BE2C (cell line): ENCODE results near the gene CSF1R.
A peak's percentile ranks its signal among the peaks of the same experiment; 100 is the strongest.

Source experiments
- DNase-seq: peaks from one replicate; pipeline ENCODE4 v3.0.0-alpha.2; 2020
- H3K27me3 ChIP-seq: fragments of 250-450 bp; sonication (Bioruptor Pico); 2 replicates; pipeline ENCODE4 v1.5.1; 2020; ENCODE audit warnings: mild to moderate bottlenecking
- H3K36me3 ChIP-seq: fragments of 250-450 bp; sonication (Bioruptor Pico); 2 replicates; pipeline ENCODE4 v1.5.1; 2020; ENCODE audit warnings: mild to moderate bottlenecking
- H3K4me1 ChIP-seq: fragments of 250-450 bp; sonication (Bioruptor Pico); 2 replicates; pipeline ENCODE4 v1.5.1; 2020
- H3K4me3 ChIP-seq: 2 replicates; pipeline ENCODE4 v1.5.1; 2011; ENCODE audit warnings: low read depth, low read length
- H3K9me3 ChIP-seq: fragments of 250-450 bp; sonication (Bioruptor Pico); 2 replicates; pipeline ENCODE4 v1.5.1; 2020
- TF ChIP-seq, protein P1 (sequence below): IDR thresholded peaks from 2 replicates; pipeline ENCODE4 v1.5.1; 2012; ENCODE audit warnings: mild to moderate bottlenecking, low read depth, low read length

Gene CSF1R

DNA sequence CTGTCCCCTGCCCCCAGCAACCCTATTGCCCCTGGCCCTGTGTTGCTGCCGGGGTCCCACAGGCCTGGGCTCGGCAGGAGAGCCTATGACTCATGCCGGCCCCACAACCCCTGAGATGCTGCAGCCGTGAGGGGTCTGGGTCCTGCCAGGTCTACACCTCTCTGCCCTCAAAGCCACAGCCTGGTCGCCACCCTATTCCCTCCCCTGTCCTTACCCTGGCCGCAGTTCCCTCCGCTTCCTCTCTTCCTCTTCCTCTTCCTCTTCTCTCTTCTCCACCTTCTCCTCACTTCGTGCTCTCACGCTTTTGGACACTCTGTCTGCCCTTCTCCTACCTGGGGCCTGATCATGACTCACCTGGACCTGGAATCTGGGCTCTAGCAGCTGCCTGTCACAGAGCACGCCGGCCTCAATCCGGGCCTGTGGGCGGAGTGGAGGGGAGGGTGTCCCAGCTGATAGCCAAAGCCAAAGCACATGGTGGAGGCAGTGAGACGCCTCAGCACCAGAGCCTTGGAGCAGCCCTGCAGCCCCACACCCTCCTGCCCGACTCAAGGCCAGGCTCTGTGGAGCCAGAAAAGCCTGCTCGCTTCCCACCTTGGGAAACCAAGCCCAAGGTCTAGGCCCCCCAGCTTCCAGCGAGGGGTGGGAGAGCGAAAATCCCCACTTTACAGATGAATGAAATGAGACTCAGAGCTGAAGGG lies 26.8 kb upstream of the CSF1R start:
- peaks cover 13% of the 10 kb centered on the region; the same call in 1 of the 2 replicates for H3K4me1 ChIP-seq
- DNase-seq = no peak
- H3K36me3 ChIP-seq = no peaks in the 10 kb centered on the region
- no peak overlapping the region for H3K4me3 ChIP-seq
- no peaks in the 10 kb centered on the region for H3K27me3 ChIP-seq
- TF ChIP-seq, protein P1, sequence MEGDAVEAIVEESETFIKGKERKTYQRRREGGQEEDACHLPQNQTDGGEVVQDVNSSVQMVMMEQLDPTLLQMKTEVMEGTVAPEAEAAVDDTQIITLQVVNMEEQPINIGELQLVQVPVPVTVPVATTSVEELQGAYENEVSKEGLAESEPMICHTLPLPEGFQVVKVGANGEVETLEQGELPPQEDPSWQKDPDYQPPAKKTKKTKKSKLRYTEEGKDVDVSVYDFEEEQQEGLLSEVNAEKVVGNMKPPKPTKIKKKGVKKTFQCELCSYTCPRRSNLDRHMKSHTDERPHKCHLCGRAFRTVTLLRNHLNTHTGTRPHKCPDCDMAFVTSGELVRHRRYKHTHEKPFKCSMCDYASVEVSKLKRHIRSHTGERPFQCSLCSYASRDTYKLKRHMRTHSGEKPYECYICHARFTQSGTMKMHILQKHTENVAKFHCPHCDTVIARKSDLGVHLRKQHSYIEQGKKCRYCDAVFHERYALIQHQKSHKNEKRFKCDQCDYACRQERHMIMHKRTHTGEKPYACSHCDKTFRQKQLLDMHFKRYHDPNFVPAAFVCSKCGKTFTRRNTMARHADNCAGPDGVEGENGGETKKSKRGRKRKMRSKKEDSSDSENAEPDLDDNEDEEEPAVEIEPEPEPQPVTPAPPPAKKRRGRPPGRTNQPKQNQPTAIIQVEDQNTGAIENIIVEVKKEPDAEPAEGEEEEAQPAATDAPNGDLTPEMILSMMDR = no peak
- no peaks in the 10 kb centered on the region for H3K9me3 ChIP-seq

GRCh38 chr5:150112201-150113046 lies 26.1 kb upstream of the CSF1R start:
- Histone ChIP-seq H3K4me1 (peaks cover 13% of the 10 kb centered on the region; the same call in 1 of the 2 replicates), H3K4me3 (no peak overlapping the region), H3K27me3 (no peaks in the 10 kb centered on the region), H3K9me3 (no peaks in the 10 kb centered on the region), H3K36me3 (no peaks in the 10 kb centered on the region)
- TF ChIP-seq, protein P1 = no peak
- no peak for DNase-seq

- H3K36me3 ChIP-seq = no peaks in the 10 kb centered on the region
- no peaks in the 10 kb centered on the region for H3K9me3 ChIP-seq
- no peak overlapping the region for H3K4me3 ChIP-seq
- no peak for DNase-seq
- TF ChIP-seq, protein P1 = no peak
- H3K4me1 ChIP-seq = peaks cover 13% of the 10 kb centered on the region; the same call in 1 of the 2 replicates
- H3K27me3 ChIP-seq = no peaks in the 10 kb centered on the region
Observed at GRCh38 chr5:150111122-150111521, 24.8 kb upstream of the CSF1R start.

GRCh38 chr5:150109921-150110320 lies 23.6 kb upstream of the CSF1R start:
- Histone ChIP-seq H3K4me1 (peaks cover 13% of the 10 kb centered on the region; the same call in 1 of the 2 replicates), H3K27me3 (no peaks in the 10 kb centered on the region), H3K4me3 (no peak overlapping the region), H3K9me3 (no peaks in the 10 kb centered on the region), H3K36me3 (no peaks in the 10 kb centered on the region)
- TF ChIP-seq, protein P1 = no peak
- no peak for DNase-seq

GRCh38 chr5:150108711-150109514 lies 22.6 kb upstream of the CSF1R start:
- H3K4me1 ChIP-seq = peaks cover 13% of the 10 kb centered on the region; the same call in 1 of the 2 replicates

More at GRCh38 chr5:150108711-150109514, 22.6 kb upstream of the CSF1R start:
- TF ChIP-seq, protein P1 = no peak
- no peaks in the 10 kb centered on the region for H3K9me3 ChIP-seq
- no peaks in the 10 kb centered on the region for H3K36me3 ChIP-seq
- no peak overlapping the region for H3K4me3 ChIP-seq
- no peaks in the 10 kb centered on the region for H3K27me3 ChIP-seq
- peak; percentile 8 for DNase-seq
